Right kidney (tissue), 1 donor: Measurements from ENCODE around the gene SLC9C1.
A peak's percentile ranks its signal among the peaks of the same experiment; 100 is the strongest.

Source experiments
- DNase-seq: peaks from one replicate; pipeline ENCODE4 v3.0.0-alpha.2; 2016

SLC9C1 gene

DNA sequence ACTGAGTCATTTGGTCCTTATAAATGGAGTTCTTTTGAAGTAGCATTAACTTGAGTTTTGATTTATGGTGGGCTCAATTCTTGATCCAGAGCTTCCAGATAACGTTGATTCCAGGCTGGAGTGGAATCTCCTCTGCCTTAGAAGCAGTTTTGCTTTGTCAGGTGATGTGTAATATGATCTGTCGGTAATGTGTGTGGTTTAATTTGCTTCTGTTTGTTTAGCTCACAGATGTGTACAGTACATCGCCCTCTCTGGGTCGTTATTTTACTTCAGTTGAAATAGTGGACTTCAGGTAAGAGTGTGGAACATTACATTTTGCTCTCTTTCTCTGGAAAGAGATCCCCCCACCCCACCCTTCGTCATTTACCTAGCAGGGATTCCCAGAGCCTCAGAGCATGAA lies 184.7 kb downstream of the SLC9C1 start:
- peak; percentile 23 for DNase-seq

DNA sequence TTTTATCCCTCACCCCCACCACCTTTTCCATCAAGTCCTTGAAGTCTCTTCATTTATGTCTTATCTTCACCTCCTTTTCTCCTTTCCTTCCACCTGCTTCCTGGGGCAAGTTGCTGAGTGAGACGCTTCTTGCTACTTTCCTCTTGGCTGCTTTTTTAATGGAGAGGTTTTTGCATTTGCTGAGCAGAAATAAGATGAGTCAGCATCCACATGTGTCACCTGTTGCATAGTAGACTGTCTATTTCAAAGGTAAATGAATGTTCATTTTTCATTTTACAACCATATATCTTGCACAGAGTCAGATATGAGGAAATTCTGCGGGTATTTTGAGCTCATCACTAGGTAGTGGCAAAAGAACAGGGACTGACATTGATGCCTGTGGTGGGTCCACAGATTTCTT lies 189.2 kb downstream of the SLC9C1 start:
- no peak for DNase-seq

DNA sequence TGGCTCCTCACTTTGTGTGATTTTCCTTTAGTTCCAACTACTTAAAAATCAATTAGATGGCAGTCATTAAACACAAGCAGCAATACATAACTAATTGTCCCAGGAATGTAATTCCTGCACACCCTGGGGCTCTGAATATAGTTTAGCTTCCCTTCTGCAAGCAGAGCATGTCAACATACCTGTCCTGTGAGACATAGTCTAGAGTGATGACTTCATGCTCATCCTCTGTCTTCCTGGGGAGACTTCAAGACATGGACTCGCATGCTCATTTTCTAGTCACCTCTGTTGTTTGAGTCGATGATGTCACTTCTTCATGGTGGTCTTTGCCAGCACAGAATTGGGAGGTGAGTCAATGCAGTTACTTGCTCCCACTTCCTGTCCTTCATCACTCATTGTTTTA lies 192.1 kb downstream of the SLC9C1 start:
- no peak for DNase-seq

DNA sequence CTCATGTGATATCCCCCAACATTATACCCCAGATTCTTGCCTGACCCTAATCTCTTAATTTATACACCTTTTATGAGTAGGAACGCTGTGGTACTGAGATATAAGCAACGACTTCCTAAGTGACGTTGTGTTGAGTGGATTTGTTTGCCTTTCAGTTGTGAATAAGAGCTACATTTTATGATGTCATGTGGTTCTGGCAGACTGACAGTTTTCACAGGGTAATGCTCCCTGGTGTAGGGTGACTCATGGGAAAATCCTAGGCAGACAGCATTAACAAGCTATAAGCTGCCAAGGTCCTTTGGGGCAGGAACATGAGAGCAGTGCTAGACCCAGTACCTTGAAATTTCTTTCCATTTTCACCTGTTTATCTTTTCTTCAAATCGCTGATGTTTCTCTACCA lies 196.6 kb downstream of the SLC9C1 start:
- no peak for DNase-seq

DNA sequence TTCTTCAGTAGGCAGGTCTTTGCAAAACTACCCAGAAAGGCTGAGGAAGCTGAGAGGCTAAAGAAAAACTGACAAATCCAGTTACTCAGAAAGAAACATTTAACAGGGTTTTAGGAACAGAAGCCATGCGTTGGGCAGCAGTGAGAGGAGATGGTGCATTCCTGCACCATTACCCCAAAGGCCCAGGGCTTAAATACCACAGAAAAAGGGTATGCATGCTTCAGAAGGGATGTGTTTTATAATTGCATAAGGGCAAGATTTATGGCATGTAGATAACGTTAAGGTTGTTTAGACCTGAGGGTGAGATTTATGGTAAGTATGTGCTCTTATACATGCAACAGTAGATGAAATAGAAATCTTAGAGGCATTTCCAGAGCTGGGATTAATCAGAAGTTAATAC lies 197.8 kb downstream of the SLC9C1 start:
- no peak for DNase-seq

DNA sequence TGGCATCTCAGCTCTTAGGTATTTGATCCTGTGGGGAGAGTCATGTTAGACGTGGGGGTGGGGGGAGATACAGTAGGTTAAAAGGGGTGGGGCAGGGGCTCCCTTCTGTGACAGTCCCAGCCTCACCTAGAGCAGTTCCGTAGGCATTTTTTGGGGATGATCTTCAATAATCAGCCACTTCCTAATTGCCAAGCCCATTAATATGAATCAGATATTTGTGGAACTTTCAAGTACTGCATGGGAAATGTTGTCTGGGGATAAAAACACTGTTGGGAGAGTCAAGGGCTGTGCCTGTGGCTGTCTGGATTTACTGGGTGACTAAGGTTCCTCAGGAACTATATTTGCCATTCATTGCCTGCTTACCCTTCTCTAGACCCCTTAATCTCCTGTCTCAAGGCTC lies 198.3 kb downstream of the SLC9C1 start:
- no peak for DNase-seq

DNA sequence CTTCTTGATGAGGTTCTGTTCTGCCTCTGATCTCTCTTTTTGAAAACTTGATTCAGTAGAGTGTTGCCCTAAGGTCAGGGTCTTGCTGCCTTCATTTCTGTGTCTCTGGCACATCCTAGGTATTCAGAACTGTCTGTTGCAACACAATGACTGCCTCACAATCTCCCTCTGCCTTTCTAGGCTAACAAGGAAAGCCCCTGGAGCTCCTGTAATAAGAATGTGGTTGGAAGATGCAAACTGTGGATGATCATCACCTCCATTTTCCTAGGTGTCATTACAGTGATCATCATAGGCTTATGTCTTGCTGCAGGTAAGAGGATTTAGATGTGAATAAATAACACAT lies 200.9 kb downstream of the SLC9C1 start:
- DNase-seq, result no peak

DNA sequence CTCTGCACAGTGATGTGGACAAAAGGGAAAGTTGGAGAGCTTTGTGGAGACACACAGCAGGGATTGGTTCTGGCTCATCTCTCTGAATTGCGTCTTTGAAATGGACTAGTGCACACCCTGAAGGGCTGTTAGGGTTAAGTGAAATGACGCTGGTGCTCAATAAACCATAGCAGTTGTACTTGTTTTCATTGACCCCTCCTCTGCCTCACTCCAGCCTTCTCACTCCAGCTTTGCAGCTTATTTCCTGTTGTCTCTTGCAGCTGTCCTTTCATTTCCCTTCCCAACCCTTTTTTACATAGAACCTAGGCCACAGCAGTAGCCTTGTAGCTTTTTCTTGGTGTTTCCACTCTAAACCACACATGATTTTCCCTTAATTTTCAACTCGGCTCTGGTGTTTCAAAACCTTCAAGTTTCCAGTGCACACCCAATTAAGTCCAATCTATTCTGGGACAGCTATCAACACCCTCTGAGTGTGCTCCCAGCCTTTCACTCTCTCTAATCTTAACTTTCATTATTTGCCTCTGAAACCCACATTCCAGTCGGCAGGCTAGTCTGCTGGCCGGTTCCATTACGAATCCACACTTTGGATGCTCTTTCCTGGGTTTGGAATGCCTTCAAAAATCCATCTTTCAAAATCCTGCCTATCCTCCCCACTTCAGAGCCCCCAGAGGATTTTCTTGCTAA lies 201.4 kb downstream of the SLC9C1 start:
- peak; percentile 27 for DNase-seq

DNA sequence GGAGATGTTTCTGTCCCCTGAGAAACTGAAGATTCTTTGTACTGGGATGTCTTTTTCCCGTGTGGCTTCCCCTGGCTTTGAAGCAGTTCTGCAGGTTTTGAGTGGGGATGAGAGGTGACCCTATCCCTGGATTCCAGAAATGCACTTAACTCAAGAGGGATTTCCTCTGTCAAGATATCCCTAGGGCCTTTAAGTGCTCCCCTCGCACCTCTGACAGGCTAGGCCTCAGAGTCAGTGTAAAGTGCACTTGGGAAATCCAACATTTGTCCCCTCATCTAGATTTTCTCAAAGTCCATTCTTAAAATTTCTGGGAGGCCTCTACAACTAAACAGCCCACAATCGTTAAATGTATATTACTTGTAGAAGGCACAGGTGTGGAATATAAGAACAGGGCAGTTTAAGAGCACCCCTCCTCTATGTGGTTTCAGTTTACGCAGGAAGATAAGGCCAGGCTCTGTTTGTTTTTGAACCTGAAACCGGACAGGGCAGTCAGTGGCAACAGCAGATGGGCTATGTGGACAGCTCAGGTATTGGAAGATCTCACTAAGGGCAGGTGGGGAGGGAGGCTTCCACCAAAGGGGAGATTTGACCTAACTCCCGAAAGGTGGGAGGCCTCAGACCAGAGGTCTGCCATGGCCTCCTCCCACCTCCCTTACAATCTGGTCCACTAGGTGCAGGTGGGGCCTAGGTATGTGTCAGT lies 203.0 kb downstream of the SLC9C1 start:
- peak; percentile 21 for DNase-seq
